GM19035 (cell line): Measurements from ENCODE around the gene PYROXD2.

Experiments used
- ATAC-seq: cut with Tn5 transposase; IDR thresholded peaks from one replicate; pipeline ENCODE4 v1.9.1; 2021; ENCODE audit not compliant: unreplicated experiment

PYROXD2 gene

DNA sequence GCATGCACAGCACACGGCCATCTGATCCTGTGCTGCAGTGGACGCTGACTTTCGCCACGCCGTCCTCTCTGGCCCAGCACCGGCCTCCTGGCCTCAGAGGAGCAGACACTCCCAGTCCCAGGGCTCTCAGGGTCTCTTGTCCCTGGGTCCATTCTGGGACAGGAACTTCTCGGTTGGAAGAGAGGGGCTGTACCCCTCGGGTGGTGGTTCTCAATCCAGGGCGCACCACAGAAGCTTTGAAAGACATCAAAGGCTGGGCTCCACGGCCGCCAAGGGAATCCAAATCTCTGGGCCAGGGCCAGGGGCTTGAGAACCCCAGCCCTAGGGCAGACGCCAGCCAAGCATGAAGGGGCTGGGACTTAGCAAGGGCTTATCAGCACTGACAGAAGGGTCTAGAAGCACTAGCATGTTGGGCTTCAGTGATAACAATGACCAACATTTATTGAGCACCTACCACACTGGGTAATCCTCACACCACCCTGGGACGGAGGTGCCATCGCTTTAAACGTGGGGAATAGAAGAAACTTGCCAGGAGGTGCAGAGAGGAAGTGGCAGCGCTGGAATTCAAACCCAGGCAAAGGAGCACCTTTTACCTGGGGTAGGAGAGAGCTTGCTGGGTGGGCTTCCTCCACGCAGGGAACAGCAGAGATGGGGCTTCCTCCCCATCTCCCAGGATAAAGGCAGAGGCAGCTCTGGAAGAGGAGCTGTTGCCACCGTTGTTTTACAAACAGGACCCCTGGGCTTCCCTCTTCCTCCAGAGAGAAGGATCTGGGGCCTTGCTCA lies 1.8 kb upstream of the PYROXD2 start:
- ATAC-seq: no peak

DNA sequence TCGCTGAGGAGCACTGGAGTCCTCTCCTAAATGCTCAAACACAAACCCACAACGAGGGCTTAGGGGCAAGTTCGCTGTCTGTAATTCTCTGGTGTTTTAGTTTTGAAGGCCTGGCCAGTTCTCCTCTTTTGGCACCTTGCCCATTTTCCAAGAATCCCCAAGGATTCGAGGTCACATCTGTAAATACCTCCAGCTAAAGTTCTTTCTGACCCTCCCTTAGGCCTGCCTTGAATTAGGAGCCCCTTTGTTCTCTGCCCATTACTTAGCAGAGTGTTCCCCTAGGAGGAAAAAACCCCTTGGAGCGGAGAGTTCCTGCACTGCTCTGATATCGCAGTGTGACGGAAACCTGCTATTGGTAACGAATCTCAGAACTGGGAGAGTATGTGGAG lies 743 bp upstream of the PYROXD2 start:
- no peak for ATAC-seq

DNA sequence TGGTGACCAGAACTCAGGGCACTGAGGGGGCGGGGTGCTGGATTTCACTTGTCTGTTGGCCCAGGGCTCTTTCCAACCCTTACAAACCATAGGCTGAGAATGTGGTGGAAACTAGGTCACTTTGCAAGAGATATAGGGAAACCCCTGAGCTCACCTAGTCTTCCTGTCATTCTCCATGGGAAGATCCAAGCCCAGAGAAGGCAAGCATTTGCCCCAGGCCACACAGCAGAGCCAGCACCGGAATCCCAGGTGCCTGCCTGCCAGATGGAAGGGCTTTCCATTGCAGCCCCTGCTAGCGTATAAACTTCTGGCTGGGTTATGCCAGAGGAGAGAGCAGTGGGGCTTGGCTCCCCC lies 427 bp downstream of the PYROXD2 start:
- ATAC-seq: no peak

DNA sequence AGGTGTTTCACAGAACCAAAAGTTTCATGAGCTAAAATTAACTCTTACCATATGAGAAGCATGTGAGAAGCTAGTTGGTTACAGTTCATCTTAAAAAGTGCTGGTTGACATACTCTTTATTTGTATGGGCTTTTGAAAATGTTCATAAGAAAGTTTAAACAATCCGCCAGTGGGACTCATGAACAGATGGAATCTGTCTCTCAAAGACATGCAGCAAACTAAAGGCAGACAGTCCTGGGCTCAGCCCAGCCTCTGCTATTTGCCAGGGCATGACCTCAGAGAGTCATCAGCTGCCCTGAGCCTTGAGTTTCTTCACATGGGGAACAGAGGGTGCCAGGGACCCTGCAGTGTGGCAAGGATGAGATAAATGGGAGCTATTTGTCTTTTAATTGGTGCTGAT lies 3.2 kb downstream of the PYROXD2 start:
- ATAC-seq: no peak

DNA sequence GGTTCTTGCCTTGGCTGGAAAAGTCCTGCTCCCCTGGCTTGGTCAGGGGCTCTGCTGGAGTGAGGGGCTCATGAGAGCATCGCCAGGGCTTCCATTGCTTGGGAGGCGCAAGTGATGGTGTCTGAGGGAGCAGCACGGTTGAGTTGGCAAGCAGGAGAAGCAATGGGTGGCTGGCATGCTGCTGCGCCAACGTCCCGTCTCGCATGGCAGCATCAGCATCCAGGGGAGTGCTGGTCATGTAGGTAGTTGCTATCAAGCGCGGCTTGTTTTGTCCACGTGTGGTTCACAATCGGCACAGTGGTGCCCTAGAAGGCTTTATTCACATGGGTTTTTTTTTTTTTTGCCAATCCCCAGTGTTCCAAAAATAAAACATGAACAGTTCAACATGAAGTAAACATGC lies 3.8 kb downstream of the PYROXD2 start:
- no peak for ATAC-seq

DNA sequence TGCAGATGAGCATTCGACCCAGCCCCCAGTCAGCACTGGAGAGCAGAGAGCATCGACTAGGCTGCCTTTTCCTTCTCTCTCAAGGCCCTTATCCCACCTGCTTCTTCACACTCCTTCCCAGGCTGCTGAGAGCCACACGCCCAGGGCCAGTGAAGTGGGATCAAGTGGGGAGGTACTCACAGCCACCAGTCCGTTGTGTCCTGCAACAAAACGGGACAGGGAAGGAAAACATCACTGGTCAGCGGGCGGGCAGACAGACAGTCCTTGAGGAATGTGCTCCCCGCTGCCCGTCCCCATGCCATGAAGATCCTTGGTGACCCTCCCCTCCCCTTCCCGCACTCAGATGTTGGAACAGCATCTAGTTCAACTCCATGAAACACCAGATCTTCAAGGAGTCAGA lies 4.2 kb downstream of the PYROXD2 start:
- no peak for ATAC-seq

DNA sequence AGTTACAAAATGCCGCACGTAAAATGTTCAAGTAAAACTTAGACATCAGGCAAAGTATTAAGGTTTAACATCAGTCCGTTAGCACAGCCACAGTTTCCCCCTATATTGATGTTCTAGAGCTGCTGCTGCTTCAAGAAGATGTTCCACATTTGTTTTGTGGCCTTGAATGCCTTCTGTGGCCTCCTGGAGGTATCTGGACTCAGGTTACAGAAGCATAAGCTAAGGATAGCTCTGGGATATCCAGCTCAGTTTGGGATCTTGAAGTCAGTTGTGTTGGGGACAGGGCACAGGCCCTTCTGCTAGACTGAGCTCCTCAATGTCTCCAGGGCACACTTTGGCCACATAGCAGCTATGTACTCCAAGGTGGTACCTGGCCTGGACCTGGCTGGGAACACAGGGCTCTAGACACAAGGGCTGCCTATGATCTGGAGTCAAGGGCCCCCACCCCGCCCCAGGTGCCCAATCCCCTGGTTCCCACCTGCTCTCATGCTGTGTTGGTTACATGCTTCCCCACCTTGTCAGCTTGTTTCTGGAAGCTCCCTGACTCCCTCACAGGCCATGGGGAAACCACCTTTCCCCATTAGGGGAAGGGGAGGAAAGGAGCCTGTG lies 4.7 kb downstream of the PYROXD2 start:
- ATAC-seq: no peak

DNA sequence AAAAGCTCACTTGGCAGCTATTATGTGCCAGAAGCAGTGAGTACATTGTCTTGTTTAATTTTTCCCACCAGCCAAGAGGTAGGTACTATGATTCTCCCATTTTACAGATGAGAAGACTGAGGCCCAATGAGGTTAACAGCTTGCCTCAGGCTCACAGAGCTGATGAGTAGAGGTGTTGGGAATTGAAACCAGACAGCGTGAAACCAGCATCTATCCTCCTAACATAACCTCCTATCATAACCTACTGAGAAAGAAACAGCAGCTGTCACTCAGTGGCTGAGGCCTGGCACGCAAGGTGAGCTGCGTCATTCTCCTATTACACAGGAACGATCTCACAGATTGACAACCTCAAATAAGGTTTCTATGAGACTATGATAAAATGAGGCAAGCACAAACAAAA lies 6.2 kb downstream of the PYROXD2 start:
- ATAC-seq: no peak

DNA sequence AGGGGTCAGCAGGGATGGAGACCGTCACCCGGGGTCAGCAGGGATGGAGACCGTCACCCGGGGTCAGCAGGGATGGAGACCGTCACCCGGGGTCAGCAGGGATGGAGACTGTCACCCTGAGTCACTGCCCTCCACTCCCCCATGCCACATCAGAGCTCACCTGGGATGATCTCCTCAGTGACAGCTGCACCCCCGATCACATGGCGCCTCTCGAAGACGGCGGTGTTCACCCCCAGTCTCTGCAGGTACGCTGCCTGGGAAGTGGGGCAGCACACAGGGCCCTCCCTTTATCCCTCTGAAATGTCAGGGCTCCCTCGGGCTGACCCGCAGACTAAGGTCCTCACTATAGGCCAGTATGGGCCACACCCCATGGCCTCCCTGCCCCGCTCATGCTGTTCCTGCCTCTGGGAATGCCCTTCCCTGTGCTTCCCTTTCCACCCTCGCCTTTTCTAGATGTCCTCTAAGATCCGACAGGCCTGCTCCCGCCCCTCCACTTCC lies 7.2 kb downstream of the PYROXD2 start:
- ATAC-seq: no peak

DNA sequence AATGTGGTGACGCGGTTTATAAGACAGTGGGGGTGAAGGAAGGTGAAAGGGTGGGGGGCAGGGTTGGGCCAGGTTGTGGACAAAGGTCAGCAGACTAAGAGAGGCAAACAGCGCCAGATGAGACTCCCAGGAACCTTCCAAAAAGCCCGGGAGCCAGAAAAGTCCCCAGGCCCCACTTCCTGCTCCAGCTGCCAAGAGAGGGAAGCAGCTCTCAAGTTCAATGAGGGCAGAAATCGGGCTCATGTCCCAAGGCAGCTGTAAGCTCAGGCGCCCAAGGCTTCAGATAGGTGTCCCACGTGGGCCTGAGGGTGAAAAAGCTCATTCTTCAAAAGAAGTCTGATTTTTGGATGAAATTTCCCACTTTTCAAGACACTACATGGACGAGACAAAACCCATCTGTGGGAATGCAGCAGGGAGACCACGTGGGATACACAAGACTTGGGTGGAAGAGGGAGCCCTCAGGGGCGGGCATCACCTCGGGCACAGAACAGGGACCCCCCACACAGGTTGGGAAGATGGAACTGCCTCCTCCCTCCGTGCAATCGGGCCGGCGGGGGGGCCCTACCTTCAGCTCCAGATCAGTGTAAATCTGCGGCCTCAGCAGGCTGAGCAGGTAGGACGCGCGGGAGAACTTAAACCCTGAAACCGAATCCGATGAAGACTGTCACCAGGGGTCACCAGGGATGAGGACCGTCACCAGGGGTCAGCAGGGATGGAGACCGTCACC lies 7.8 kb downstream of the PYROXD2 start:
- no peak for ATAC-seq

DNA sequence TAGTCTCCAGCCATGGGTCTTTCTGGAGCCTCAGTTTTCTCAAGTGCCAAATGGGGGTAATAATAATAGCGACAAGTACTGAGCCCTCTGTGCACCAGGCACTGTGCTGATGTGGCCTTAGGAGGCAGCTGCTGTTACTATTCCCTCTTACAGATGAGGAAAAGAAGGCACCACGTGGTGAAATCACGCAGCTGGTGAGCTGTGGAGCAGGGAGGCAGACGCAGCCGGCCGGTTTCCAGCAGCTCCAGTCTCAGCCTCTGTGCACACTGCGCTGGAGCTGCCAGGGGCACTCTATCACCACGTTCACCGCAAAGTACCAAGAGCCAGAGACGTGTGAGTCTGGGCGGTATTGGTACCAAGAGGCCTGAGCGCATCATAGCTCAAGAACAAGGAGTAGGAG lies 9.6 kb downstream of the PYROXD2 start:
- ATAC-seq: no peak

DNA sequence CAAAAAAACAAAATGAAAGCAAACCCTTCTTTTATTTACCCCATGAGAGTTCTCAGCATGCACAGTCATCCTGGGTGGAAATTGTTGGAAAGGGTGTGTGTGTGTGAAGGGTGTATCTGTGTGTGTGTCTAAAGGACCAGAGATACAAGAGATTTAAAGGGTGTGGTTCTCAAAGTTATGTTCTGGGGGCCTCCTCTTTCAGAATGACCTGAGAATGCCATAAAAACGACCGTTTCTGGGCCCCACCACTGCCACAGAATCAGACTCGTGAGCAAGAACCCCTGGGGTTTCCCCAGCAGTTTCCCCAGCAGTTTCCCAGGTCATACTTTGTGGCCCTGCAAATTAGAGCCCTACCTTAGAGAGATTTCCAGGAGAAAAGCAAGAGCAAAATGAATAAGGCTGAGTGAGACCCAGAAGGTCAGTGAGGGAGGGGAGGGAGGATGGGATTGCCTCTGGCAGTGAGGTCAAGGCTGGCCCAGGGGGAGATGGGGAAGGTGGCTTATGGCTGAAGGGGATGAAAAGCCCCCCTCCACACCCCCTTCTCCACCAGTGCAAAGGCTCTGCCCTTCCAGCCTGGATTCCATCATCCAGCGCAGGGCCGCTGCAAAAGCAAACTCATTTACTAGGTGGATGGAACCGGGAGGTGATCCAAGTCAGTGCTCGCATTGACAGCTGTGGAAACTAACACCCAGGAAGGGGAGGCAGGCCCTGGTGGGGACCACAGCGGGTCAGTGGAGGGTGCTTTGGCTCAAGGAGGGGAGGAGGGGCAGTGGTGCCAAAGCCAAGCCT lies 10.2 kb downstream of the PYROXD2 start:
- peak; percentile 58 for ATAC-seq

DNA sequence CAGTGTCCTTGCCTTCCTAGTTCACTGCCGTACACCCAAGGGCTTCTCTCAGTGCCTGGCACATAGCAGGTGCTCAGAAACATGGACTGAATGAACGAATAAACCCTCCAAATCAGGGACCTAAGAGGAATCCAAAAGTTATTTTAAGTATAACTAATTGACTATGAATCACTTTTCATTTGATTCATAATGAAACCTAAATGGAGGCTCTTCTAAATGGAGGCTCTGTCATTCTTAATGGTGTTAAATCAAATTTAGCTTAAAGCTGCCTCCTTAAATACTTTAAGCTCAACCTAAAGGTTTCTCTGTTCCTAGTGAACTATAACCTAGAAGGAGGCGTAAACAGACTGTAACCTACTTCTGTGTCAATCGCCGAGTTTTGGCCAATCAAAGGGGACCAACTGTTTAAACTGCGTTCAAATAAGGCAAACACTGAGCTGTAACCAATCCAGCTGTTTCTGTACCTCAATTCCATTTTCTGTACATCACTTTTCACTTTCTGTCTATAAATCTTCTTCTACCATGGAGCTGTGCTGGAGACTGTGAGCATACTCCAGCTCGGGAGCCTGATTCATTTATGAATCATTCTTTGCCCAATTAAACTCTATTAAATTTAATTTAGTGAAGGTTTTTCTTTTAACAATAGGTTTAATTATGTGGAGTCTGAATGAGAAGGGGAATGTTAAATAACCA lies 11.0 kb downstream of the PYROXD2 start:
- ATAC-seq: peak; percentile 58

DNA sequence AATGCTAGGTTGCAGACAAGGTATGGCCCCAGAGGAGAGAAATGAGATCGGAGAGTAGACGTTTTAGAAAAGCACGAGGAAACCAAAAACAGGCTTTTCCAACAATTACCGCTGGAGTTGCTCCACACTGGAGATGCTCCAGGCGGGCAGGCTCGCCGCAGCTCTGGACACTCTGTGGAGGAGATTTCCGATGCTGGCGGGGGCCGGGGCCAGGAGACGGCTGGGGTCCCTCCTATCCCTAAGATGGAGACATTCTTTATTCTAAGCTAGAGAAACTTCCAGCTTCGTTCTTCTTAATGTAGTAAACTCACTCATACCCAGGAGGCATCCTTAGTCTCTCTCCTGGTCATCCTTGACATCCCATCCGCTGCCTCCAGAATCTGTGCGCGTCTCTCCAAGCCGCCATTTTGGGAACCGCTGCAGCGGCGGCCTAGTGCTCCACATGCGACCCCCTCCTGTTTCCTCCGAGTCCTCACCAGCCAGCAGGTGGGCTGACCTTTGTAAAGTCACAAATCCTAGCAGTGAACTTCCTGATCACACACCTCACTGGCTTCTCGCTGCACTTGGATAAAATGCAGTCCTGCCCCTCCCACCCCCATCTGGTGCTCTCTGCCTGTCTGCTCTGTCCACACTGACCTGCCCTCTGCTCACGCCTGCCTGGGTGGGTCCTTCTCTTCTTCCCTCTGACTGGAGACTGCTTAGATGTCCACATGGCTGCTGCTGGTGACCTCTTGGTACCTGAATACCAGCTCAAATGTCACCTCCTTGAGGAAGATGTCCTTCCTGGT lies 11.9 kb downstream of the PYROXD2 start:
- no peak for ATAC-seq

DNA sequence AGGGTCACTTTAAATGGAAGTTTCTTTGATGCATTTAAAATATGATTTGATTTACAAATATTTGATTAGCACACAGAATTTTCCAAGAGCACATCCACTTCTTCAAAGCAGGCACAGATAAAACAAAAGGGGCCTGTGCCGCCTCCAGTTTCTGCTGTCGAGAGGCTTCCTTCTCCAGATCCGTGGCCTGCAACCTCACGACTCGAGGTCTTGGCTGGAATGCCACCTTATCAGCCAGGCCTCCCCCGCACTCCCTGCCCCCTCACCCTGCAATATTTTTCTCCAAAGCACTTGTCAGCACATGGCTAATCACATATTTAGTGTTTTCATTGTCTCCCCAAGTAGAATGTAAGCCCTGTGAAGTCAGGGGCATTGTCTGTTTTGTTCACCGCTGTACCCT lies 12.5 kb downstream of the PYROXD2 start:
- ATAC-seq: no peak

DNA sequence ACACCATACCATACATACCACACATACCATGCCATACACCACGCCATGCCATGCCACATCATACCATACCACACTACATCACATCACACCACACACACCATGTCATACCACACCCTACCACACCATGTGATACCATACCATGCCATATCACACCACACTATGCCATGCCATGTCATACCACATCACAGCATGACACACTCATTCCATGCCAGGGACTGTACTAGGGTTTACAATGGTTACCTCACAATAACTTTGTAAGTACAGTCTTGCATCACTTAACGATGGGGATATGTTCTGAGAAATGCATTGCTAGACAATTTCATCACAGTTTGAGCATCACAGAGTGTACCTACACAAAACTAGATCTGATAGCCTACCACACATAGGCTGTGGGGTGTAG lies 14.5 kb downstream of the PYROXD2 start:
- ATAC-seq: no peak

DNA sequence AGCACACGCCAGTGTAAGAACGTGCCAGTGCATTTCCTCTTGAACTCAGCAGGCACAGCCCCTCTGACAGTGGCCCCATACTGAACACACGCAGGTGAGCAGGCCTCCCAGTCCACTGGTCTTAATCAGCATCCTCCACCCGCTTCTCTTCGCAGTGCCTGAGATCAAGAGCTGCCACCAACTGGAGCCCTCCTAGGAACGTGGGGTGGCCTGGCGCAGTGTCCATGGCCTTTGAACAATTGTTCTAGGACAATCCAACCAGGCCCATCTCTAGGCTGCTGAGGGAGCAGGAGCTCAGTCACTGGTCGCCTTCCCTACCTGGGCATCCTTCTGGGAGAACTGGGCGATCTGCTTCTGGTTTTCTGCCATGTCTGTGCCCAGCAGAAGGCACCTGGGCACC lies 15.2 kb downstream of the PYROXD2 start:
- no peak for ATAC-seq

DNA sequence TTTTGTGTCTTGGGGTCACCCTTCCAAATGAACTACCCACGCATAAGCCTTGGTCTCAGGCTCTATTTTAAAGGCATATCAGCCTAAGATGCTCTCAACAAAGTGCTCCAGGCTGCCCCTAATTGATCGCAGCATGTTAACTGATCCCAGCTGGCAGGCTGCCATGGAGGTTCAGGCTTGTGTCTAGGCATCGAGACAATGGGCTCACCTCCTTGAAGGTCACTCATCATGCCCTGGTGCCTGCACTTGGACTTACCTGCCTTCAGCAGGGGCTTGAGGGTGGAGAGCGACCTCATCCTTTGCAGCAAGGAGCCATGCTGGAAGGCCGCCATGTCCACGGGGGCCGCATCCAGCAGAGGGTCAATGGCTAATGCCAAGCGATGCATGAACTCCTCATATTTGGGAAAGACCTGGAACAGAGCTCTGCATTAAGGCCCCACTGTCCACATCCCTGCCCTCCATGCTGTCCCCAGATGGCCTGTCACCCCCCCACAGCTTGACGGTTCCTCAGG lies 17.8 kb downstream of the PYROXD2 start:
- no peak for ATAC-seq

DNA sequence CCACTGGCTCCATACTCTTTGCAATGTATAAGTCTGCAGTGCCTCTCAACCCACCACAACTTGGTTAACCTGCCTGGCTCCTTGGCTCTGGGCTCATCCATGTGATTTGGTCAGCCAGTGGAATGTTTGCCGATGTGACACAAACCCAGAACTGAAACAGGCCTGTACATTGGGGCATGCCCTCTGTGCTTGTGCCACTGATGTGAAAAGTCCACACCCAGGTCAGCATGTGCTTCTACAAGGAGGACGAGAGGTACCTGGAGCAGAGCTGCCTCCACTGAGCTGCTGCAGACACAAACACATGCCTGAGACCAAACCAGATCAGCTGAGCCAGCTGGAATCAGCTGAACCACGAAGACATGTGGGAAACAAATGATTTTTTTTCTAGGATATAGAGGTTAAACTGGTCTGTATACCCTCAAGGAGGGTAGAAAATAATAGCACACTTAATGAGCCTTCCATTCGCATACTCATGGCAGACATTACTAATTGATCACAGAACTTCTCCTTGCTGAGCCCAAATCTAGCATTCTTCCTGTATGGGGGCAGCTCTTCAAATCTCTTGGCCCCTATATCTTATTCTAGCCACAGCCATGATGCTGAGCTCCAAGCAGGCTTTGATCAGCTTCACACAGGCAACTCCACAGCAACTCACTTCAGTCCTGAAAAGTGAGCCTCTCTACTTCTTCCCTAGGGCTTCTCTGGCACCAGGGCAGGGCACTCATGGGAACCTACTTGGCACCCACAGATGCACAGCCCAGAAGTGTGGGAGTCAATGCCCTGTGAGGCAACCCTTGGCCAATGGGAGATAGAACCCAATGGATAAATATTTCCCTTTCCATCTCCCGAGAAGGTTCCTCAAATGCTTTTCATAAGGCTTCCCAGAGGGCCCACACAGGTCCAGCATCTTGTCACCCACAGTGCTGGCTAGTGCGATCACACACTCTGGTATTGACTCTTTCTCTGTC lies 18.6 kb downstream of the PYROXD2 start:
- ATAC-seq: no peak
